K562 (cell line): ENCODE measurements around the gene ANKZF1. TPM values are rescaled to one million over a fixed set of nuclear protein-coding genes. Genes with fewer than 3 reads are reported as not detected.

Experiments used
- ATAC-seq: fragments of 200-7000 bp; cut with Tn5 transposase; 3 replicates; pipeline ENCODE4 v1.9.1; 2020; ENCODE audit warnings: moderate library complexity
- BruUV-seq: library from RNA; stranded (reverse); fragments of 400-500 nt; replicated peaks from 2 replicates; lab custom pipeline; 2021; lab: Mats Ljungman, UMichigan
- CTCF ChIA-PET: fragments of 300-600 bp; formaldehyde crosslinking; extraction: SDS; loops from one replicate; lab custom pipeline; 2021; ENCODE audit warnings: low intra/inter-chr PET ratio; lab: Yijun Ruan, JAX
- POLR2A ChIA-PET: fragments of 300-600, 350-650 bp; sonication (Branson Sonifier 250); formaldehyde crosslinking; extraction: SDS; loops from one replicate; lab custom pipeline; 2021; ENCODE audit warnings: antibody characterized with exemption, inconsistent platforms; lab: Yijun Ruan, JAX
- DNase-seq, 4 experiments: peaks; one replicate each; pipeline versions ENCODE4 v3.0.0 to v3.0.0-alpha.2; 2011 to 2018; ENCODE audit warnings: low spot score in 3 of 4, mixed read lengths in 3 of 4; ENCODE audit errors: extremely low read depth in 1 of 4
- FAIRE-seq: peaks from 2 replicates; lab custom pipeline; 2011; peaks lifted over from hg19 to GRCh38; lab: Jason Lieb, UNC
- H2AFZ ChIP-seq: 2 replicates; pipeline ENCODE4 v1.6.0; 2011; ENCODE audit warnings: low read depth, low read length, control low read depth, inconsistent platforms
- H3K27ac ChIP-seq: fragments of 200-600 bp; 3 replicates; pipeline ENCODE4 v1.8.0; 2011; ENCODE audit warnings: low read depth, mild to moderate bottlenecking, control low read depth, inconsistent platforms, low read length, moderate library complexity, mixed read lengths; ENCODE audit errors: extremely low read depth
- H3K27me3 ChIP-seq, 2 experiments: fragments of 300-600 bp in 1 of 2; 2 replicates in 1 of 2; 3 replicates in 1 of 2; pipeline versions ENCODE4 v1.6.0 to v1.8.0; 2011; ENCODE audit warnings: inconsistent platforms in 2 of 2, low read length in 2 of 2, mild to moderate bottlenecking in 1 of 2, mixed read lengths in 1 of 2, moderate library complexity in 1 of 2; ENCODE audit not compliant: control insufficient read depth in 2 of 2, insufficient read depth in 2 of 2
- H3K36me3 ChIP-seq: fragments of 300-600 bp; 3 replicates; pipeline ENCODE4 v1.8.0; 2011; ENCODE audit warnings: mild to moderate bottlenecking, low read length, inconsistent platforms; ENCODE audit not compliant: control insufficient read depth, insufficient read depth
- H3K4me1 ChIP-seq, 2 experiments: fragments of 200-600 bp in 1 of 2; replicated peaks in 1 of 2; 2 replicates in 1 of 2; 3 replicates in 1 of 2; pipeline versions ENCODE4 v1.5.1 to v1.8.0; 2011; ENCODE audit warnings: inconsistent platforms in 2 of 2, low read length in 2 of 2, mild to moderate bottlenecking in 1 of 2, mixed read lengths in 1 of 2, moderate library complexity in 1 of 2; ENCODE audit not compliant: control insufficient read depth in 2 of 2, insufficient read depth in 2 of 2
- H3K4me2 ChIP-seq: 2 replicates; pipeline ENCODE4 v1.6.1; 2011; ENCODE audit warnings: low read length, control low read depth, inconsistent platforms, mixed read lengths; ENCODE audit not compliant: insufficient read depth
- H3K4me3 ChIP-seq: fragments of 200-600 bp; sonication (generic), shearing (Covaris generic); 2 replicates; pipeline ENCODE4 v1.5.1; 2016; ENCODE audit warnings: control low read depth, inconsistent platforms
- H3K79me2 ChIP-seq: fragments of 200-600 bp; 3 replicates; pipeline ENCODE4 v1.8.0; 2011; ENCODE audit warnings: low read length, inconsistent platforms; ENCODE audit not compliant: control insufficient read depth, insufficient read depth
- H3K9ac ChIP-seq, 2 experiments: 2 replicates each; pipeline versions ENCODE4 v1.6.0 to v1.6.1; 2011; ENCODE audit warnings: low read depth in 2 of 2, low read length in 2 of 2, control low read depth in 1 of 2, inconsistent platforms in 1 of 2, mild to moderate bottlenecking in 1 of 2, mixed read lengths in 1 of 2; ENCODE audit not compliant: insufficient read depth in 1 of 2
- H3K9me1 ChIP-seq: one replicate; pipeline ENCODE4 v1.6.0; 2011; ENCODE audit warnings: inconsistent platforms, mild to moderate bottlenecking, low read length, moderate library complexity; ENCODE audit not compliant: control insufficient read depth, insufficient read depth
- H3K9me3 ChIP-seq: replicated peaks from 2 replicates; pipeline ENCODE4 v1.5.1; 2011; ENCODE audit warnings: low read depth, low read length, inconsistent platforms; ENCODE audit not compliant: control insufficient read depth, insufficient read depth
- H4K20me1 ChIP-seq: replicated peaks from 2 replicates; pipeline ENCODE4 v1.6.1; 2011; ENCODE audit warnings: low read length, inconsistent platforms, mixed read lengths; ENCODE audit not compliant: control insufficient read depth, insufficient read depth
- ATF3 ChIP-seq, 2 experiments: fragments of 450-650 bp in 1 of 2; sonication (generic) in 1 of 2; formaldehyde crosslinking in 1 of 2; IDR thresholded peaks in 1 of 2; conservative IDR thresholded peaks in 1 of 2; 2 replicates each; pipeline versions ENCODE4 v1.6.1 to v1.8.1; 2016 to 2023; ENCODE audit warnings: mild to moderate bottlenecking in 2 of 2, moderate library complexity in 2 of 2, inconsistent platforms in 1 of 2, missing genetic modification reagents in 1 of 2
- DMBX1 ChIP-seq: fragments of 250-450 bp; sonication (Bioruptor Pico); IDR thresholded peaks from 2 replicates; pipeline ENCODE4 v1.8.0; 2022; ENCODE audit warnings: inconsistent platforms, mild to moderate bottlenecking, moderate library complexity, borderline replicate concordance
- JUN ChIP-seq, 2 experiments: sonication (generic) in 1 of 2; formaldehyde crosslinking in 1 of 2; IDR thresholded peaks; 2 replicates each; pipeline versions ENCODE4 v1.6.1 to v1.8.0; 2012 to 2022; ENCODE audit warnings: borderline replicate concordance in 2 of 2, mild to moderate bottlenecking in 2 of 2, improper control_type of control experiment in 1 of 2, low read depth in 1 of 2, low read length in 1 of 2, missing genetic modification reagents in 1 of 2
- JUND ChIP-seq, 2 experiments: IDR thresholded peaks; 2 replicates in 1 of 2; 3 replicates in 1 of 2; pipeline ENCODE4 v1.6.1; 2011; ENCODE audit warnings: borderline replicate concordance in 2 of 2, low read depth in 2 of 2, low read length in 2 of 2, improper control_type of control experiment in 1 of 2, missing biosample characterization in 1 of 2, missing genetic modification characterization in 1 of 2, missing genetic modification reagents in 1 of 2
- MEIS2 ChIP-seq: fragments of 450-650 bp; IDR thresholded peaks from 2 replicates; pipeline ENCODE4 v1.6.1; 2014; ENCODE audit warnings: mild to moderate bottlenecking; ENCODE audit not compliant: partially characterized antibody
- SMARCC2 ChIP-seq: fragments of 450-650 bp; IDR thresholded peaks from 2 replicates; pipeline ENCODE4 v1.6.1; 2017; ENCODE audit warnings: antibody characterized with exemption, moderate library complexity, mild to moderate bottlenecking, low read depth
- SNRNP70 ChIP-seq: fragments of 200-400 bp; formaldehyde crosslinking; optimal IDR thresholded peaks from 2 replicates; pipeline ENCODE3; 2017; ENCODE audit warnings: low read depth, low read length
- TBL1XR1 ChIP-seq, 2 experiments: IDR thresholded peaks; 2 replicates each; pipeline ENCODE4 v1.6.1; 2012; ENCODE audit warnings: improper control_type of control experiment in 2 of 2, low read length in 2 of 2, mild to moderate bottlenecking in 1 of 2
- WGBS: fragments of 100-300 bp; shearing (Covaris generic); methylation state at CpG from one replicate; pipeline ENCODE4 v1.1.6; 2016; ENCODE audit warnings: low coverage, mixed read lengths; ENCODE audit not compliant: insufficient coverage; ENCODE audit errors: missing lambda C conversion rate; 5-methylcytosine and 5-hydroxymethylcytosine counted together
- in situ Hi-C: fragments of 300-500 bp; cut with MboI; formaldehyde crosslinking; loops from 4 replicates; pipeline ENCODE4 v1.15.0; 2018; ENCODE audit warnings: inconsistent platforms, mixed read lengths
- intact Hi-C: fragments of 100-400 bp; cut with micrococcal nuclease; formaldehyde crosslinking; loops from 2 replicates; pipeline ENCODE4 v1.14.2; 2022
- polyA plus RNA-seq, 8 experiments: library from polyadenylated mRNA; depleted of rRNA in 4 of 8; stranded (reverse) in 5 of 8; unstranded in 3 of 8; fragments of >200 nt; fragmentation: Nextera tagmentation in 2 of 8; fragmentation: Illumina TruSeq in 1 of 8; extraction: Ambion mirVana in 2 of 8; extraction: Trizol in 1 of 8; gene quantifications; 2 replicates each; pipeline versions ENCODE4 v1.2.1 to v1.2.3, GENCODE V29; 2011 to 2014; ENCODE audit warnings: inconsistent platforms in 1 of 8, missing spikeins in 1 of 8
- total RNA-seq, 7 experiments: library from RNA; depleted of rRNA in 6 of 7; stranded (reverse); fragments of >200 nt in 6 of 7; fragmentation: Illumina TruSeq in 2 of 7; extraction: Trizol in 2 of 7; gene quantifications; 2 replicates each; pipeline versions ENCODE4 v1.2.1 to v1.2.3, GENCODE V29; 2011 to 2021; ENCODE audit warnings: low replicate concordance in 1 of 7
- TF ChIP-seq, protein P1 (sequence below): fragments of 450-650 bp; IDR thresholded peaks from 2 replicates; pipeline ENCODE4 v1.6.1; 2016; ENCODE audit warnings: low read depth

Gene ANKZF1
- total and polyA plus RNA-seq, 9 of the 15 experiments (the other 6 are each of a cell fraction or from before 2014, with no cell fraction given), result 3.1 to 60.6 (median 31.0) TPM

GRCh38 chr2:219274361-219274921 is 44.8 kb downstream of the ANKZF1 start:
- Histone ChIP-seq H3K79me2 (no peaks in the 10 kb centered on the region), H3K27ac (no peak overlapping the region), H3K27me3 (no peaks in the 10 kb centered on the region), H3K4me3 (no peak overlapping the region), H3K36me3 (no peaks in the 10 kb centered on the region), H3K4me2 (no peak overlapping the region), H3K9me3 (no peaks in the 10 kb centered on the region), H3K9me1 (no peaks in the 10 kb centered on the region), H2AFZ (peak overlapping the region; percentile 15), H4K20me1 (no peaks in the 10 kb centered on the region), H3K9ac (peak overlapping the region in 1 of 2 experiments; percentile 68; a peak in 1 of 4 replicates), H3K4me1 (peaks cover 17 to 26% of the 10 kb centered on the region in 2 experiments)
- 17% methylated on average over 3 of the region's 6 CpGs for WGBS
- no TSS peak for BruUV-seq
- ATAC-seq (no peak), DNase-seq (no peak), FAIRE-seq (no peak)
- intact Hi-C loops, result no loop called here
- in situ Hi-C loops, result no loop called here
- POLR2A ChIA-PET, result interaction anchor here (0.7 to 1.1 kb wide), 6 partner anchors 13 to 59 kb away, joined by 3 to 7 read pairs (median 4); partner anchors contain the start of genes TUBA4A and TUBA4B
- CTCF ChIA-PET, result no interaction called here
- TF ChIP-seq SNRNP70 (no peak), ATF3 (IDR thresholded peaks at IDR 0.05) (0 out of 2 replicates have a peak, but pooled peaks have one; percentile 20), ATF3 (CRISPR knock-in tag; conservative IDR thresholded peaks at IDR 0.05) (no peak), MEIS2 (peak; percentile 5), DMBX1 (CRISPR knock-in tag) (no peak), TBL1XR1 (IDR thresholded peaks at IDR 0.05; ENCODE audit: low read length in 2 of 2) (no peak), JUND (IDR thresholded peaks at IDR 0.05; ENCODE audit: borderline replicate concordance, low read depth, low read length) (no peak; the same call in 1 of the 2 replicates), JUND (tag; IDR thresholded peaks at IDR 0.05; ENCODE audit: borderline replicate concordance, low read depth, low read length) (peak; percentile 13; the same call in 1 of the 3 replicates), SMARCC2 (no peak), JUN (IDR thresholded peaks at IDR 0.05; ENCODE audit: borderline replicate concordance, low read depth, low read length) (0 out of 2 replicates have a peak, but pooled peaks have one; percentile 16), JUN (CRISPR knock-in tag; IDR thresholded peaks at IDR 0.05; ENCODE audit: borderline replicate concordance) (no peak)
- TF ChIP-seq, protein P1, sequence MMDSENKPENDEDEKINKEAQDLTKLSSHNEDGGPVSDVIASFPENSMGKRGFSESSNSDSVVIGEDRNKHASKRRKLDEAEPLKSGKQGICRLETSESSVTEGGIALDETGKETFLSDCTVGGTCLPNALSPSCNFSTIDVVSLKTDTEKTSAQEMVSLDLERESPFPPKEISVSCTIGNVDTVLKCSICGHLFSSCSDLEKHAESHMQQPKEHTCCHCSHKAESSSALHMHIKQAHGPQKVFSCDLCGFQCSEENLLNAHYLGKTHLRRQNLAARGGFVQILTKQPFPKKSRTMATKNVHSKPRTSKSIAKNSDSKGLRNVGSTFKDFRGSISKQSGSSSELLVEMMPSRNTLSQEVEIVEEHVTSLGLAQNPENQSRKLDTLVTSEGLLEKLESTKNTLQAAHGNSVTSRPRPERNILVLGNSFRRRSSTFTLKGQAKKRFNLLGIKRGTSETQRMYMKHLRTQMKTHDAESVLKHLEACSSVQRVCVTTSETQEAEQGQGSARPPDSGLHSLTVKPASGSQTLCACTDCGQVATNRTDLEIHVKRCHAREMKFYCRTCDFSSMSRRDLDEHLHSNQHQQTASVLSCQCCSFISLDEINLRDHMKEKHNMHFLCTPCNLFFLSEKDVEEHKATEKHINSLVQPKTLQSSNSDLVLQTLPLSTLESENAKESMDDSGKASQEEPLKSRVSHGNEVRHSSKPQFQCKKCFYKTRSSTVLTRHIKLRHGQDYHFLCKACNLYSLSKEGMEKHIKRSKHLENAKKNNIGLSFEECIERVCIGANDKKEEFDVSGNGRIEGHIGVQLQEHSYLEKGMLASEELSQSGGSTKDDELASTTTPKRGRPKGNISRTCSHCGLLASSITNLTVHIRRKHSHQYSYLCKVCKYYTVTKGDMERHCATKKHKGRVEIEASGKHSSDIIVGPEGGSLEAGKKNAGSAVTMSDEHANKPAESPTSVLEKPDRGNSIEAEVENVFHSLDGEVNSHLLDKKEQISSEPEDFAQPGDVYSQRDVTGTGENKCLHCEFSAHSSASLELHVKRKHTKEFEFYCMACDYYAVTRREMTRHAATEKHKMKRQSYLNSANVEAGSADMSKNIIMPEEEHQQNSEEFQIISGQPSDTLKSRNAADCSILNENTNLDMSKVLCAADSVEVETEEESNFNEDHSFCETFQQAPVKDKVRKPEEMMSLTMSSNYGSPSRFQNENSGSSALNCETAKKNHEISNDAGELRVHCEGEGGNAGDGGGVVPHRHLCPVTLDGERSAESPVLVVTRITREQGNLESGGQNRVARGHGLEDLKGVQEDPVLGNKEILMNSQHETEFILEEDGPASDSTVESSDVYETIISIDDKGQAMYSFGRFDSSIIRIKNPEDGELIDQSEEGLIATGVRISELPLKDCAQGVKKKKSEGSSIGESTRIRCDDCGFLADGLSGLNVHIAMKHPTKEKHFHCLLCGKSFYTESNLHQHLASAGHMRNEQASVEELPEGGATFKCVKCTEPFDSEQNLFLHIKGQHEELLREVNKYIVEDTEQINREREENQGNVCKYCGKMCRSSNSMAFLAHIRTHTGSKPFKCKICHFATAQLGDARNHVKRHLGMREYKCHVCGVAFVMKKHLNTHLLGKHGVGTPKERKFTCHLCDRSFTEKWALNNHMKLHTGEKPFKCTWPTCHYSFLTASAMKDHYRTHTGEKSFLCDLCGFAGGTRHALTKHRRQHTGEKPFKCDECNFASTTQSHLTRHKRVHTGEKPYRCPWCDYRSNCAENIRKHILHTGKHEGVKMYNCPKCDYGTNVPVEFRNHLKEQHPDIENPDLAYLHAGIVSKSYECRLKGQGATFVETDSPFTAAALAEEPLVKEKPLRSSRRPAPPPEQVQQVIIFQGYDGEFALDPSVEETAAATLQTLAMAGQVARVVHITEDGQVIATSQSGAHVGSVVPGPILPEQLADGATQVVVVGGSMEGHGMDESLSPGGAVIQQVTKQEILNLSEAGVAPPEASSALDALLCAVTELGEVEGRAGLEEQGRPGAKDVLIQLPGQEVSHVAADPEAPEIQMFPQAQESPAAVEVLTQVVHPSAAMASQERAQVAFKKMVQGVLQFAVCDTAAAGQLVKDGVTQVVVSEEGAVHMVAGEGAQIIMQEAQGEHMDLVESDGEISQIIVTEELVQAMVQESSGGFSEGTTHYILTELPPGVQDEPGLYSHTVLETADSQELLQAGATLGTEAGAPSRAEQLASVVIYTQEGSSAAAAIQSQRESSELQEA, result no peak
